Breast epithelium (tissue), 4 donors: ENCODE results near the gene ACSL5. TPM values are rescaled to one million over a fixed set of nuclear protein-coding genes. Genes with fewer than 3 reads are reported as not detected.
A peak's percentile ranks its signal among the peaks of the same experiment; 100 is the strongest.

Source experiments
- DNase-seq, 2 donors: peaks; one replicate each; pipeline ENCODE4 v3.0.0-alpha.2; 2019; ENCODE audit warnings: low spot score in 2 of 2
- H3K27ac ChIP-seq, 2 donors: fragments of 200-600 bp; sonication (generic) in 1 of 2; one replicate each; pipeline ENCODE4 v1.5.1; 2016 to 2019; ENCODE audit warnings: mild to moderate bottlenecking in 1 of 2
- H3K27me3 ChIP-seq, 2 donors: fragments of 200-600 bp; sonication (generic) in 1 of 2; one replicate each; pipeline versions ENCODE4 v1.5.1 to v1.6.0; 2017 to 2019; ENCODE audit warnings: control low read depth in 1 of 2, mild to moderate bottlenecking in 1 of 2
- H3K36me3 ChIP-seq: fragments of 200-600 bp; one replicate; pipeline ENCODE4 v1.5.1; 2019
- H3K4me1 ChIP-seq, 2 donors: fragments of 200-600 bp; sonication (generic); one replicate each; pipeline ENCODE4 v1.5.1; 2016 to 2019; ENCODE audit warnings: control low read depth in 1 of 2
- H3K4me3 ChIP-seq, 3 donors: fragments of 200-600 bp; sonication (generic); 1 replicate in 2 of 3; 2 replicates in 1 of 3; pipeline ENCODE4 v1.5.1; 2016 to 2019; ENCODE audit warnings: mild to moderate bottlenecking in 3 of 3, moderate library complexity in 2 of 3
- H3K9me3 ChIP-seq, 2 donors: fragments of 200-600 bp; sonication (generic) in 1 of 2; one replicate each; pipeline ENCODE4 v1.5.1; 2016 to 2019; ENCODE audit warnings: control low read depth in 1 of 2
- POLR2A ChIP-seq: fragments of 450-650 bp; IDR thresholded peaks from one replicate; pipeline ENCODE4 v1.6.1; 2016; ENCODE audit warnings: antibody characterized with exemption, mild to moderate bottlenecking, moderate library complexity
- POLR2AphosphoS5 ChIP-seq, 3 donors: sonication (generic); formaldehyde crosslinking; IDR thresholded peaks; one replicate each; pipeline ENCODE4 v1.6.1; 2017; ENCODE audit warnings: antibody characterized with exemption in 3 of 3
- intact Hi-C: fragments of 100-400 bp; cut with DNase I; formaldehyde crosslinking; loops from one replicate; pipeline ENCODE4 v1.15.1; 2023; ENCODE audit warnings: low total_unique reads
- total RNA-seq, 3 donors: library from RNA; depleted of rRNA; stranded (reverse); fragments of >200 nt; gene quantifications; one replicate each; pipeline ENCODE4 v1.1.0, GENCODE V29; 2016
- TF ChIP-seq, protein P1 (sequence below), 3 donors: fragments of 450-650 bp; IDR thresholded peaks; one replicate each; pipeline ENCODE4 v1.5.1; 2016 to 2017; ENCODE audit warnings: antibody characterized with exemption in 3 of 3, mild to moderate bottlenecking in 3 of 3, moderate library complexity in 3 of 3

Gene ACSL5
- total RNA-seq, 3 donors from 2014 or later = 13.3 to 31.8 (median 15.8) TPM

DNA sequence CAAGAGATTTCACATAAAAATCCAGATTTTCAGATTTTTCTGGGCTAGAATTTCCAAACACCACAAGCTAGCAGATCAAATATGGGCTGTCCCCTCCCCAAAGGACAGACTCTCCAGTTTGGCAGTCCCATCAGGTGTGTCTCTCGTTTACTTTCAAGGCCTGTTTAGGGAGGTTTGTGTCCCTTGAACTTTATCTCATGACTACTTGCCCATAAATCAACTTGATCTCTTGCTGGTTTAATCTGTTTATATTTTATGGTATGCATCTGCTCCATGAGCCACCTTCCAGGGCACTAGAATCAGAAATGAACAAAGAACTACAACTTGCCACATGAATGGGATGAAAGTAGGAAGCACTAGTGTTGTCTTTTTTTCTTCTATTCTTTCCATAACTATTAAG is 67.6 kb downstream of the ACSL5 start:
- no peak overlapping the region for H3K27ac ChIP-seq
- no peaks in the 10 kb centered on the region for H3K36me3 ChIP-seq
- TF ChIP-seq POLR2A (no peak), POLR2AphosphoS5 (IDR thresholded peaks at IDR 0.05) (no peak)
- TF ChIP-seq, protein P1, sequence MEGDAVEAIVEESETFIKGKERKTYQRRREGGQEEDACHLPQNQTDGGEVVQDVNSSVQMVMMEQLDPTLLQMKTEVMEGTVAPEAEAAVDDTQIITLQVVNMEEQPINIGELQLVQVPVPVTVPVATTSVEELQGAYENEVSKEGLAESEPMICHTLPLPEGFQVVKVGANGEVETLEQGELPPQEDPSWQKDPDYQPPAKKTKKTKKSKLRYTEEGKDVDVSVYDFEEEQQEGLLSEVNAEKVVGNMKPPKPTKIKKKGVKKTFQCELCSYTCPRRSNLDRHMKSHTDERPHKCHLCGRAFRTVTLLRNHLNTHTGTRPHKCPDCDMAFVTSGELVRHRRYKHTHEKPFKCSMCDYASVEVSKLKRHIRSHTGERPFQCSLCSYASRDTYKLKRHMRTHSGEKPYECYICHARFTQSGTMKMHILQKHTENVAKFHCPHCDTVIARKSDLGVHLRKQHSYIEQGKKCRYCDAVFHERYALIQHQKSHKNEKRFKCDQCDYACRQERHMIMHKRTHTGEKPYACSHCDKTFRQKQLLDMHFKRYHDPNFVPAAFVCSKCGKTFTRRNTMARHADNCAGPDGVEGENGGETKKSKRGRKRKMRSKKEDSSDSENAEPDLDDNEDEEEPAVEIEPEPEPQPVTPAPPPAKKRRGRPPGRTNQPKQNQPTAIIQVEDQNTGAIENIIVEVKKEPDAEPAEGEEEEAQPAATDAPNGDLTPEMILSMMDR (IDR thresholded peaks at IDR 0.05) = no peak

DNA sequence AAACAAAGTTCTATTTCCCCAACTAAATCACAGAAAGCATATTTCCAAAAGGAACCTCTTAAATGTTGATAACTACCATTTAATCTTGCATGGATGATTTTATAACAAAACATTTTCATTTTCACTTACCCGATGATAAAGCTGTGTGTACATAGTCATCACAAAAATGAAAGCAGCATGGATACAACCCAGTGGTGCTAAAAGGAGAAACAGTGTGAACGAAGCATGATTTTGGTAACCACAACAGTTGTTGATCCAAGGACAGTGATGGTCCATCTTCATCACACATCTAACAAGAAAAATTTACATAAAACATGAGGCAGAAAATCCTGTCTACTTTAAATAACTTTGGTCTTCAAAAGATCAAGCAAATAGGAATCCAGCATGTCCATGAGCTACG is 68.1 kb downstream of the ACSL5 start:
- Histone ChIP-seq H3K36me3 (no peaks in the 10 kb centered on the region), H3K9me3 (no peaks in the 10 kb centered on the region), H3K4me1 (no peaks in the 10 kb centered on the region), H3K27me3 (no peaks in the 10 kb centered on the region), H3K27ac (no peak overlapping the region), H3K4me3 (no peak overlapping the region)
- TF ChIP-seq POLR2AphosphoS5 (IDR thresholded peaks at IDR 0.05) (no peak), POLR2A (no peak)
- TF ChIP-seq, protein P1 (IDR thresholded peaks at IDR 0.05) = no peak
- intact Hi-C loops = no loop called here
- DNase-seq = no peak

More for the DNA sequence above, 67.6 kb downstream of the ACSL5 start:
- no peak for DNase-seq
- H3K4me1 ChIP-seq = no peaks in the 10 kb centered on the region
- intact Hi-C loops = no loop called here
- H3K27me3 ChIP-seq = no peaks in the 10 kb centered on the region
- H3K9me3 ChIP-seq = no peaks in the 10 kb centered on the region
- no peak overlapping the region for H3K4me3 ChIP-seq

DNA sequence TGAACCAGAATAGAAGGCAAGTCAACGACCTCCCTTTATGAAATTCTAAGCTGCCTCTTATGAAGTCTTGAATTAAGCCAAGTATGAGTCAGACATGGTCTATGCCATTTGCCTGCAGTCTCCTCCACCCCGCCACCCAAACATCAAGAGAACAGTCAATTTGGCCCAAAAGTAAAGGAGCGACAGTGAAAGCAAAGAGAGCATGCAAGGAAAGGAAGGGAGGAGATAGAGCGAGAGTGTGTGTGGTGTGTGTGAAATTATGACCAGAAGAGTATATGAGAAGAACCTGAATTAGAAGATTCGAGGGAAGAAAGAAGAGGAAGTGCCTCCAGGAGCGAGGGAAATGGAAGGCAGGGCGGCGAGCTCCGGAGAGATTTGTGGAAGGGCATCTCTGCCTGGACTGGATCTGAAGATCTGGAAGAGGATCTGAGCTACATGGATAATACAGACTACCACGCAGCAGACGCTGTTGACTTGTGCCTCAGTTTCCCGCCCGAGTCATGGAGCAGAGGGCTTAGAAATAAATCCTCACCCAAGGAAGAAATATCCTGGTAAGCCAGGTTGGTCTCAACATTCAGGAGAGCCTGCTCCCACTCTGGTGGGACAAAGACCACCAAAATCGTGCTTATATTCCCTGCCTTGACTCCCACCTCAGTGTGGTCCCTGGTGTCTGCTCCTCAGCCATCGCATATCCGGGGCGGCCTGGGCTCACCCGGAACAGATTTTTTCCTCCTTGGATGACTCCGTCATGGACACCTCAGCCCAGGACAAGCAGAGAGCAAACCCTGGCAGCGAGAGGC is 72.3 kb downstream of the ACSL5 start:
- intact Hi-C loops = no loop called here
- no peaks in the 10 kb centered on the region for H3K9me3 ChIP-seq
- H3K36me3 ChIP-seq = no peaks in the 10 kb centered on the region
- no peaks in the 10 kb centered on the region for H3K27me3 ChIP-seq
- no peak for DNase-seq
- TF ChIP-seq POLR2AphosphoS5 (IDR thresholded peaks at IDR 0.05) (peak in 1 of 3 donors; percentile 8), POLR2A (no peak)
- H3K4me3 ChIP-seq = peak overlapping the region; percentile 77 to 96 (median 94)
- no peaks in the 10 kb centered on the region for H3K4me1 ChIP-seq
- H3K27ac ChIP-seq = peak overlapping the region; percentile 88 to 92

DNA sequence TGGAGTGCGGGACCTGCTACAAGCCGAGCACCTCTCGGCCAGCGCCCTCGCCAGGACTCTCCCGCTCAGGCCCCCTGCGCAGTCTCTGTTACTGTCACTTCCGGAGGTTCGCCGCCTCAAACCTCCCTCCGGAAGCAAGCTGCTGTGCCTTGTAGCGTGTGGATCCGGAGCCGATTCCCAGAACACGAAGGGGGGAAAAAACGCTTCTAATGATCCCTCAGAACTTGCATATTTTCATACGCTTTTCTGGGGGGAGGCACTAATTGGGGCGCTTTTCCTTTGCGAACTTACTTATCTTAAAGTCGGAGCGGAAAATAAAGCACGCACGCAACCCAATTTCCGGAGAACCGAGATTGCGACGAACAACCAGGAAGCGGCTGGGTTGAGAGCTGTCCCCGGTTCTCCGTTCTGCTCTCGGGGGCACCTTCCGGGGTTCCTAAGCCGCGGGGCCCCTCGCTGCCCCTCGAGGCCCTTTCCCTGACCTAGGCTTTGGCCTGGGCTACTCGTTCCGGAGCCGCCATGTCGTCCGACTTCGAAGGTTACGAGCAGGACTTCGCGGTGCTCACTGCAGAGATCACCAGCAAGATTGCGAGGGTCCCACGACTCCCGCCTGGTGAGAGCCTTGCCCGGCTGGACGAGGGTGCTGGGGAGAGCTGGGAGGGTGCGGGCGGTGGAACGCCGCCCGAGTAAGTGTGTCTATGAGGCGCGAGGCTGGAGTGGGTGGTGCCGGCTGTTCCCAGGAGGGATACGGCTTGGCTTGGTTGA is 73.1 kb downstream of the ACSL5 start, which contains the start of the genes VTI1A and ZDHHC6:
Gene VTI1A (plus strand): TSS at position 361 of the 765 bp plus-strand sequence. CDS start 159 bp downstream, at position 520.
Gene ZDHHC6 (minus strand): TSS at position 60 of the 765 bp plus-strand sequence. CDS start 1,478 bp downstream, outside the sequence.
- Histone ChIP-seq H3K9me3 (no peaks in the 10 kb centered on the region), H3K4me3 (peak within 1 kb of the TSS; percentile 77 to 96 (median 94)), H3K4me1 (no peaks in the 10 kb centered on the region), H3K27me3 (no peaks in the 10 kb centered on the region), H3K36me3 (no peaks in the 10 kb centered on the region), H3K27ac (peak within 1 kb of the TSS; percentile 88 to 92)
- DNase-seq = peak; percentile 74 to 83
- intact Hi-C loops = no loop called here
- TF ChIP-seq, protein P1 (IDR thresholded peaks at IDR 0.05) = no peak
- TF ChIP-seq POLR2A = peak; percentile 36
- TF ChIP-seq POLR2AphosphoS5 (IDR thresholded peaks at IDR 0.05) = peak in 2 of 3 donors; percentile 2 to 79

DNA sequence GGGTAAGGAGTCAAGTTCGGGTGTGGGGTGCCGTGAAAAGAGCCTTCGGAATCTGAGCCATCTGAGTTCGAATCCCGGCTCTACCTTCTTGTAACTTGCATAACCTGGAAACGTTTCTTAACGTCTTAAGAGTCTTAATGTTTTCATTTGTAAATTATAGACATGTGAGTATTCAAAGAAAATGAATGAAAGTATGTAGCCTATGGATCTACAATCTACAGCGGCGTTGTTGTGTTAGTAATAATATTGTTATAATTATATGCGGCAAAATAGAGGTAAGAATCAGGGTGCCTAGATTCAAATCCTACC is 73.7 kb downstream of the ACSL5 start:
- intact Hi-C loops = no loop called here
- no peaks in the 10 kb centered on the region for H3K36me3 ChIP-seq
- no peaks in the 10 kb centered on the region for H3K9me3 ChIP-seq
- H3K27ac ChIP-seq = peak overlapping the region; percentile 88 to 92
- H3K4me3 ChIP-seq = peak overlapping the region; percentile 77 to 96 (median 94)
- H3K4me1 ChIP-seq = no peaks in the 10 kb centered on the region
- no peak for DNase-seq
- no peaks in the 10 kb centered on the region for H3K27me3 ChIP-seq
- no peak for TF ChIP-seq POLR2AphosphoS5 (IDR thresholded peaks at IDR 0.05)

DNA sequence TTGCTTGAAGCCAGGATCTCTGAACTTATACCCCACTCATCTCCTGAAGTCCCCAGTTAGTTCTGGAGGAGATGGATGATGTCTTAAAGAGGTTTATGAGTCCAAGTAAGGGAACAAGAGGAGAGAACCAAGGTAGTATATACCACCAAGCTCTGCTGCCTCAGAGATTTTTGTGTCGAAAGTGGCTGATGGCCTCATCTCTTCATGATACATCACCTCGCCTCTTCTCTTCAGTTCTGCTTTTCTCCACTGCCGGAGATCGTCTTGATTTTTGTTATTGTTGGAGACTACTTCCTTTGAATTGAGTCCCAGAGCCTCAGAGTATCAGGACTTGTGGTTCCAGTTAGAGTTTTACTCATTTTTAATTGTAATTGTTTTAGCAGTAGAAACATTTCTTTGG is 75.0 kb downstream of the ACSL5 start:
- DNase-seq = no peak
- TF ChIP-seq POLR2A (no peak), POLR2AphosphoS5 (IDR thresholded peaks at IDR 0.05) (no peak)
- TF ChIP-seq, protein P1 (IDR thresholded peaks at IDR 0.05) = no peak
- intact Hi-C loops = no loop called here
- H3K4me1 ChIP-seq = no peaks in the 10 kb centered on the region
- H3K27ac ChIP-seq = no peak overlapping the region
- H3K36me3 ChIP-seq = no peaks in the 10 kb centered on the region
- H3K9me3 ChIP-seq = no peaks in the 10 kb centered on the region
- H3K27me3 ChIP-seq = no peaks in the 10 kb centered on the region
- no peak overlapping the region for H3K4me3 ChIP-seq
